ENCODE measurements around the gene CFI.
"Not testable (repeated sequence)": the region's sequence is repeated elsewhere in the genome, so short reads cannot be mapped to it uniquely, and the experiment has no call there.

The CFI gene

DNA sequence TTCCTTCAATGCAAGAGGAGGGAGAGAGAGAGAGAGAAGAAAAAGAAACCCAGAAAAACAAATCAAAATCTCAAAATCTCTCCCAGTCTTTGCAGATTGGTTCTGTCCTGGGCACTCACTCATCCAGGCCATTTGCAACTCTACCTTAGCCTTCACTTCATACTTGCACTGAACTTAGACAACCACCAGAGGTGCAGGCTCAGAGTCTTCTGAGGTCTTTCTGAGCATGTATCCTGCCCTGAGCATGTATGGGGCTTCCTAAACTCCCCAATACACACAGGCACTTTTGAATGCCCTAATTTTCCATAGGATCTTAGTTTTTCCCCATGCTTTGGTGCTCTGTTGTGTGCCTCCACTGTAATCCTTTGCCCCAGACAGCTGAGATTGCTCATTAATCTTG lies 2.9 kb downstream of the CFI start:
- DNase-seq (ENCODE audit: low read depth, low spot score) = no peak
- H3K4me3 ChIP-seq (ENCODE audit: insufficient read length, low read depth) = no peak overlapping the region
- H3K36me3 ChIP-seq (ENCODE audit: insufficient read depth, insufficient read length, low read length) = no peaks in the 10 kb centered on the region
- H3K9ac ChIP-seq (ENCODE audit: insufficient read length, low read depth) = no peak overlapping the region
- no peaks in the 10 kb centered on the region for H3K27me3 ChIP-seq (ENCODE audit: insufficient read depth, insufficient read length)
- no peaks in the 10 kb centered on the region for H3K4me1 ChIP-seq (ENCODE audit: insufficient read depth, insufficient read length)
- H3K9me3 ChIP-seq (ENCODE audit: insufficient read depth, low read length) = peaks cover 9% of the 10 kb centered on the region; the same call in 1 of the 2 replicates
- TF ChIP-seq SUZ12 (IDR thresholded peaks at IDR 0.05; ENCODE audit: extremely low read depth, insufficient read depth, insufficient read length) (no peak), ZNF274 (IDR thresholded peaks at IDR 0.05; ENCODE audit: low read depth, low read length) (no peak), YY1 (IDR thresholded peaks at IDR 0.05; ENCODE audit: insufficient read depth, insufficient read length) (no peak)

DNA sequence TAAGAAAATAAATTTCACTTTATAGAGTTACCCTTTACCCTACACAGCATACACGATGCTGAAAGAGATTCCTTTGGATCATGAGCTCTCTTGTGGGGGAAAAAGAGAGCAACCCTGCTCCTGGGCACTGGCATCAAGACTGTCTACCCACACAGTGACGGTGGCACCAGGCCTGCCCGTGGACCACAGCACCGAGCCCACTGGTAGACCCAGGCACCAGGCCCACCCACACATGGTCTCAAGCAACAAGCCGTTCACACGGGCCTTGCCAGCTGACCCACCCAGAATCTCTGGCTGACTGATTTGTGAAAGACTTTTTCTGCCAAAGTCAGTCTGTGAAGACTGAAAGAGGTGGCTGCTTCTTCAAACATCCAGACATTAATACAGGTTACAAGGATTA lies 6.7 kb downstream of the CFI start:
- Histone ChIP-seq H3K27me3 (ENCODE audit: insufficient read depth, insufficient read length) (no peaks in the 10 kb centered on the region), H3K36me3 (ENCODE audit: insufficient read depth, insufficient read length, low read length) (no peaks in the 10 kb centered on the region), H3K4me1 (ENCODE audit: insufficient read depth, insufficient read length) (no peaks in the 10 kb centered on the region), H3K4me3 (ENCODE audit: insufficient read length, low read depth) (no peak overlapping the region), H3K9ac (ENCODE audit: insufficient read length, low read depth) (no peak overlapping the region), H3K9me3 (ENCODE audit: insufficient read depth, low read length) (peaks cover 14% of the 10 kb centered on the region; the same call in 1 of the 2 replicates)
- no peak for DNase-seq (ENCODE audit: low read depth, low spot score)
- TF ChIP-seq YY1 (IDR thresholded peaks at IDR 0.05; ENCODE audit: insufficient read depth, insufficient read length) = no peak
- no peak for TF ChIP-seq SUZ12 (IDR thresholded peaks at IDR 0.05; ENCODE audit: extremely low read depth, insufficient read depth, insufficient read length)
- no peak for TF ChIP-seq ZNF274 (IDR thresholded peaks at IDR 0.05; ENCODE audit: low read depth, low read length)

DNA sequence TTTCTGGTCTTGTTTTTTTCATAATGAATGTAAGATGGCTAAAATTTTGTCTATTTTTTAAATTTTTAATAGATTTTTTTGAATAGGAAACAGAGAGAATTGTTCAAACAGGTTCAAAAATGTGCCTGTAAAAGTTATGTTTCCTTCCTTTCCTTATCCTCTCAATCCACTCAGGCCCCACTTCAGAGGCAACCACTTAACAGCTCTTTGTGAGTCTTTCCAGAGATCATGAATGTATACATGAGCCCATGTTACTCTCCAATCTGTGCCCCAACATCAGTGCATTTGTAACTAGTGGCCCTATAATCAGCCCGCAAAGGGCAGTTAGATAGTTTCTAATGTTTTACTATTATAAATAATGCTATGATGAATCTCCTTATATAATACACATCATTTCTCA lies 14.0 kb downstream of the CFI start:
- TF ChIP-seq SUZ12 (IDR thresholded peaks at IDR 0.05; ENCODE audit: extremely low read depth, insufficient read depth, insufficient read length) (no peak), YY1 (IDR thresholded peaks at IDR 0.05; ENCODE audit: insufficient read depth, insufficient read length) (no peak), ZNF274 (IDR thresholded peaks at IDR 0.05; ENCODE audit: low read depth, low read length) (no peak)

DNA sequence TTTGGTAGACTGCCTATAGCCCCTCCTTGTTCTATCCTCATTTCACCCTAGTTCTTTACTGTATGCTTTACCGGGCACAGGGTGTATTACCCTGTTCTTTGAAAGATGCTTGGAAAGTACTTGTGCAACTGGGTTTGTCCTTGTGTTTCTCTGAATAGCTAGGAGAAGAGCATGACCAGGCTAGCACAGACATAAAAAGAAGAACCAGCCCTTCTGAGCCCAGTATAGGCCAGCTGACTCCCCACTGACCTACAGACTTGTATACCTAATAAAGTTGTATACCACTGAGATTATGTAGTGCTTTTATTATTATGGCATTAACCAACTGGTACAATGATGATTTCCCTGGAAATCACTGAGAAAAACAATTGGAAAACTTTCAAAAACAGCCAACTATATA lies 15.0 kb downstream of the CFI start:
- H3K27me3 ChIP-seq (ENCODE audit: insufficient read depth, insufficient read length) = no peaks in the 10 kb centered on the region
- TF ChIP-seq YY1 (IDR thresholded peaks at IDR 0.05; ENCODE audit: insufficient read depth, insufficient read length) (no peak), ZNF274 (IDR thresholded peaks at IDR 0.05; ENCODE audit: low read depth, low read length) (no peak), SUZ12 (IDR thresholded peaks at IDR 0.05; ENCODE audit: extremely low read depth, insufficient read depth, insufficient read length) (no peak)
- H3K4me1 ChIP-seq (ENCODE audit: insufficient read depth, insufficient read length) = no peaks in the 10 kb centered on the region
- no peaks in the 10 kb centered on the region for H3K36me3 ChIP-seq (ENCODE audit: insufficient read depth, insufficient read length, low read length)
- no peak overlapping the region for H3K9ac ChIP-seq (ENCODE audit: insufficient read length, low read depth)
- no peaks in the 10 kb centered on the region; the same call in 1 of the 2 replicates for H3K9me3 ChIP-seq (ENCODE audit: insufficient read depth, low read length)
- no peak overlapping the region for H3K4me3 ChIP-seq (ENCODE audit: insufficient read length, low read depth)
- no peak for DNase-seq (ENCODE audit: low read depth, low spot score)

More for the DNA sequence above, 14.0 kb downstream of the CFI start:
- no peak for DNase-seq (ENCODE audit: low read depth, low spot score)
- H3K9me3 ChIP-seq (ENCODE audit: insufficient read depth, low read length) = no peaks in the 10 kb centered on the region; the same call in 1 of the 2 replicates
- no peaks in the 10 kb centered on the region for H3K27me3 ChIP-seq (ENCODE audit: insufficient read depth, insufficient read length)
- no peak overlapping the region for H3K4me3 ChIP-seq (ENCODE audit: insufficient read length, low read depth)
- no peaks in the 10 kb centered on the region for H3K4me1 ChIP-seq (ENCODE audit: insufficient read depth, insufficient read length)
- no peaks in the 10 kb centered on the region for H3K36me3 ChIP-seq (ENCODE audit: insufficient read depth, insufficient read length, low read length)
- H3K9ac ChIP-seq (ENCODE audit: insufficient read length, low read depth) = no peak overlapping the region

DNA sequence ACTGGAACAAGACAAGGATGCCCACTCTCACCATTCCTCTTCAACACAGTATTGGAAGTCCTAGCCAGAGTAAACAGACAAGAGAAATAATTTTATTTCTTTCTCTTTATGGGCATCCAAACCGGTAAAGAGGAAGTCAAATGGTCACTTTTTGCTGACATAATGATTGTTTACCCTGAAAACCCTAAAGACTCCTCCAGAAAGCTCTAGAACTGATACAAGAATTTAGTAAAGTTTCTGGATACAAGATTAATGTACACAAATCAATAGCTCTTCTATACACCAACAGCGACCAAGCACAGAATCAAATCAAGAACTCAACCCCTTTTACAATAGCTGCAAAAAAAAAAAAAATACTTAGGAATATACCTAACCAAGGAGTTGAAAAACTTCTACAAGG lies 19.7 kb downstream of the CFI start:
- DNase-seq (ENCODE audit: low read depth, low spot score) = not testable (repeated sequence)

DNA sequence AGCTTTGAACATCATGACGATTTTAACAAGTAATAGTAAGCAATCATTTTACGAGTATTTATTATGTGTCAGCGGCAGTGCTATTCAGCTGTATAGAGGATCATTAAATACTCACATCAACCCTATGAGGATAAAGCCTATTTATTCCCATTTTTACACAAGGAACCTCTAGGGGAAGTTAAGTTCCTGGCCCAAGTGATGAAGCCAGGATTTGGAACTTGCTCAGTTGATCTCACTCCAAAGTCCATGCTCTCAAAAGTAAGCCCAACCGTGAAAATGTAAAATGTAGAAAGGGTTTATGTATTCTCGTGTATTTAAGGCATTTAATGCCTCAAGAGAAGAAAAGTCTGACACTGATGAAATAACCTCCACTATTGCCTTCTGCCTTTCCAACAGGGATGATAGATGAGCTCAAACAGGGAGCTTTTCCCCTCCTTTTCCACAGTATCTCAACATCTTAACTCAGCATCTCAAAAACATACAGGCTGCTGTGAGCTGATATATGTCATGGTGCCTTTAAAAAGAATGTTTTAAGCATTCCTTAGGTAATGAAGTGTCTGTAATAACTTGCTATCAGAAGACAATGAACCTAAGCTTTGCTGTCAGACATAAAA lies 36.9 kb downstream of the CFI start:
- no peak overlapping the region for H3K4me3 ChIP-seq (ENCODE audit: insufficient read length, low read depth)
- no peaks in the 10 kb centered on the region for H3K4me1 ChIP-seq (ENCODE audit: insufficient read depth, insufficient read length)
- H3K9ac ChIP-seq (ENCODE audit: insufficient read length, low read depth) = no peak overlapping the region
- DNase-seq (ENCODE audit: low read depth, low spot score) = no peak
- no peaks in the 10 kb centered on the region for H3K27me3 ChIP-seq (ENCODE audit: insufficient read depth, insufficient read length)
- H3K9me3 ChIP-seq (ENCODE audit: insufficient read depth, low read length) = no peaks in the 10 kb centered on the region
- H3K36me3 ChIP-seq (ENCODE audit: insufficient read depth, insufficient read length, low read length) = no peaks in the 10 kb centered on the region
- TF ChIP-seq ZNF274 (IDR thresholded peaks at IDR 0.05; ENCODE audit: low read depth, low read length) (no peak), SUZ12 (IDR thresholded peaks at IDR 0.05; ENCODE audit: extremely low read depth, insufficient read depth, insufficient read length) (no peak), YY1 (IDR thresholded peaks at IDR 0.05; ENCODE audit: insufficient read depth, insufficient read length) (no peak)

More for the DNA sequence above, 19.7 kb downstream of the CFI start:
- H3K4me3 ChIP-seq (ENCODE audit: insufficient read length, low read depth); H3K27me3 ChIP-seq (ENCODE audit: insufficient read depth, insufficient read length); H3K36me3 ChIP-seq (ENCODE audit: insufficient read depth, insufficient read length, low read length); H3K9ac ChIP-seq (ENCODE audit: insufficient read length, low read depth); H3K4me1 ChIP-seq (ENCODE audit: insufficient read depth, insufficient read length); H3K9me3 ChIP-seq (ENCODE audit: insufficient read depth, low read length): not testable (repeated sequence)

DNA sequence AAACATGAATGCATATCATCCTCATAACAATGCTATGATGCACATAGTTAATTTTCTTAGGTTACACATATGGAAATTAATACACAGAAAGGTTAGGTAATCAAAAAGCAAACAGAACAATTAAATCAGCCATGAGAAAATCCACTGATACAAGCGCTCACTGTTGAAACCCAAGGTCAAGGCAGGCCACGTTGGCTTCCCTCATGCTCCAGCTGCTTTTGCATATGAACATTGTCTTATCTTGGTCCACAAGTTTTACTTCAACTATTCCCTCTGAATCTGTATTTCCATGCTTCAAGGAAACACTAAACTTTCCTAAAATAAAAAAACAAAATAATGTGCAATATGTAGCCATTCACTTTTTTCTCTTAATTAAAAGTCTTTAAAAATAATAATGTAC lies 37.4 kb downstream of the CFI start:
- no peak for TF ChIP-seq SUZ12 (IDR thresholded peaks at IDR 0.05; ENCODE audit: extremely low read depth, insufficient read depth, insufficient read length)
- TF ChIP-seq YY1 (IDR thresholded peaks at IDR 0.05; ENCODE audit: insufficient read depth, insufficient read length) = no peak
- TF ChIP-seq ZNF274 (IDR thresholded peaks at IDR 0.05; ENCODE audit: low read depth, low read length) = no peak

More for the DNA sequence above, 37.4 kb downstream of the CFI start:
- Histone ChIP-seq H3K4me3 (ENCODE audit: insufficient read length, low read depth) (no peak overlapping the region), H3K36me3 (ENCODE audit: insufficient read depth, insufficient read length, low read length) (no peaks in the 10 kb centered on the region), H3K9ac (ENCODE audit: insufficient read length, low read depth) (no peak overlapping the region), H3K4me1 (ENCODE audit: insufficient read depth, insufficient read length) (no peaks in the 10 kb centered on the region), H3K27me3 (ENCODE audit: insufficient read depth, insufficient read length) (no peaks in the 10 kb centered on the region), H3K9me3 (ENCODE audit: insufficient read depth, low read length) (no peaks in the 10 kb centered on the region)
- no peak for DNase-seq (ENCODE audit: low read depth, low spot score)
